Left kidney (tissue), 8 donors: ENCODE measurements around the gene CLGN. TPM values are rescaled to one million over a fixed set of nuclear protein-coding genes. Genes with fewer than 3 reads are reported as not detected.
"Not testable (repeated sequence)": the region's sequence is repeated elsewhere in the genome, so short reads cannot be mapped to it uniquely, and the experiment has no call there.

Experiments
- DNase-seq: peaks from one replicate; pipeline ENCODE4 v3.0.0-alpha.2; 2013
- long read RNA-seq, 8 donors: transcript quantifications; one replicate each; lab custom pipeline, GENCODE V29; 2026
- polyA plus RNA-seq: library from polyadenylated mRNA; unstranded; fragments of 120-200 nt; gene quantifications from one replicate; pipeline ENCODE4 v1.2.1, GENCODE V29; 2013; ENCODE audit not compliant: insufficient read length

CLGN gene, protein sequence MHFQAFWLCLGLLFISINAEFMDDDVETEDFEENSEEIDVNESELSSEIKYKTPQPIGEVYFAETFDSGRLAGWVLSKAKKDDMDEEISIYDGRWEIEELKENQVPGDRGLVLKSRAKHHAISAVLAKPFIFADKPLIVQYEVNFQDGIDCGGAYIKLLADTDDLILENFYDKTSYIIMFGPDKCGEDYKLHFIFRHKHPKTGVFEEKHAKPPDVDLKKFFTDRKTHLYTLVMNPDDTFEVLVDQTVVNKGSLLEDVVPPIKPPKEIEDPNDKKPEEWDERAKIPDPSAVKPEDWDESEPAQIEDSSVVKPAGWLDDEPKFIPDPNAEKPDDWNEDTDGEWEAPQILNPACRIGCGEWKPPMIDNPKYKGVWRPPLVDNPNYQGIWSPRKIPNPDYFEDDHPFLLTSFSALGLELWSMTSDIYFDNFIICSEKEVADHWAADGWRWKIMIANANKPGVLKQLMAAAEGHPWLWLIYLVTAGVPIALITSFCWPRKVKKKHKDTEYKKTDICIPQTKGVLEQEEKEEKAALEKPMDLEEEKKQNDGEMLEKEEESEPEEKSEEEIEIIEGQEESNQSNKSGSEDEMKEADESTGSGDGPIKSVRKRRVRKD
- polyA plus RNA-seq: 4.3 TPM
- long read RNA-seq, donor 1: 0 reads
- long read RNA-seq, donor 2: 0 reads
- long read RNA-seq, donor 3: 0 reads
- long read RNA-seq, donor 4: 0 reads
- long read RNA-seq, donor 5, partial matches to known transcripts: 0 of 2 reads
- long read RNA-seq, donor 5, other reads (novel, unspliced or antisense): 0 of 2 reads
- long read RNA-seq, donor 6, partial matches to known transcripts: 0 of 1 reads
- long read RNA-seq, donor 6, other reads (novel, unspliced or antisense): 0 of 1 reads
- long read RNA-seq, donor 7: 0 reads
- long read RNA-seq, donor 8, partial matches to known transcripts: 0 of 1 reads
- long read RNA-seq, donor 8, other reads (novel, unspliced or antisense): 0 of 1 reads

DNA sequence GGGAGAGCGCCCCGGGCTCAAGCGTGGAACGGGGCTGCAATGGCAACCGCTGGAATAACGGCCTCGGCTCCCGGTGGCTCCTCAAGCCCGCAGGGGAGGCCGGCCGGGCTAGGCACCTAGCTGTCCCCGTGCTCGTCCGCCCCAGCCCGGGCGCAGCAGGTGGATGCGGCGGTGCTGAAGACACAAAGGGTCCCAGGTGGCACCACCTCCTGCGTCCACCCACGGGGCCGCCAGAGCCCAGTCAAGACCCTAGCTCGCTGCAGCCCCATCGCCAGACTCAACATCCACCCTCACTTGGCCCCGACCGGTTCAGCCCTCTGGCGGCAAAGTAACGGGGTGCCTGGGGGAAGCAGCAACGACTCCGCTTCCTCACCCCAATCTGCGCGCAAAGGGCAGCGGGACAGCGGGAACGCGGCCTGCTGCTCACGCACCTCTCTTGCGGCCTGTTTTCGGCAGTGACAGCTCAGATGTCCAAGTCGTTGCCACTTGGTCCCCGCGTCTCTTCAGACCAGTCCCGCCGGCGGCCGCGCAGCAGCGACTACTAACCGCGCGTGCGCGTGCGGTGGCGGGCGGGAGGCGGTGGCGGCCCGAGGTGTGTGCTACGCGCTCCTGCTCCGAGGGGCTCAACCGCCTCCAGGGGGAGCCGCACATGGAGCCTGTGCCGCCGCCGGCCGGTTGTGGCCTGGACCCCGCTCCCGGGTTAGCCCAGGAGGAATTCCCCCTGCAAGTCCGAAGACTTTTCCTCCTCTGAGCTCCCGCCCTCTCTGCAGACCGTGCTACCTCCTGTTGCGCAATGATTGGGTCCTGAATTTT is at the start of gene CLGN:
Gene CLGN, minus strand, starts transcription at position 543 of the 813 bp plus-strand sequence. CDS start 14,570 bp downstream, outside the sequence.
- peak; percentile 80 for DNase-seq

- DNase-seq: no peak
Measured at GRCh38 chr4:140472156-140472555, 44.7 kb upstream of the CLGN start.

- peak; percentile 49 for DNase-seq
Measured at GRCh38 chr4:140469791-140470733, 42.6 kb upstream of the CLGN start.

GRCh38 chr4:140466146-140466545 is 38.7 kb upstream of the CLGN start:
- DNase-seq: no peak

- DNase-seq: no peak
Measured at GRCh38 chr4:140463614-140464013, 36.2 kb upstream of the CLGN start.

DNA sequence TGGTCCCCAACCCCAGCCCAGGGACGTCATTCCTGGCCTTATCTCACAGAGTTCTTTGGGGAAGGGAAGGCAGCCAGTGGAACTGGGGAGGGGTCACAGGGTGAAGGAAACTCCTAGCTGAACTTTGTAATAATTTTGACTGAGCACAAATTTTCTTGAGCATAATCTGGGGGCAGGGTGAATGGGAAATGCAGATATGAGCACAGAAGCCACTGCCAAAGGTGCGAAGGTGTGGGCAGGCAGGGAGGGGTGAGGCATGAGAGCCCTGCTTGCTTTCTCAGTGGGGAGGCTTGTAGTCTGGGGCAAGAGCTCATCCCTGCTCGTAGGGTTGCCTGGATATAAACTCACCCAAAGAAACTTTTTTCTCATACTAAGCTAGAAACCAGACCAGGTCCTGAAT is 35.7 kb upstream of the CLGN start:
- no peak for DNase-seq

DNA sequence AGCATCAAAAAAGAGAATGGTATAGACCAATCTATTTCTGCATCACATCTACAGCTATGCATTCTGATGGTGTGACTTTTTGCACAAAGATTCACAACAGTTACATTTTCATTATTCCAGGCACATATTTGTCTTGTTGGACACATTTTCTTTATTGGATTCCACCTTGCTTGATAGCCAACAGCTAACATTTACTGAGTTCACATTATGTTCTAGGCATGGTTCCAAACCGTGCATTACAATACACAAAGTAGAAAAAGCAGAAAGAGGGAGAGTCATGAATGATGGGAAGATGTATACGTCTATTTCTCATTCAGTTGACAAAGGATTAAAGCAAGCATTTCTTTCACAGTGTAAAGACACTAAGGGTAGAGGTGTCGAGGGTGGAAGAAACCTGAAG is 22.9 kb upstream of the CLGN start:
- DNase-seq: no peak

- DNase-seq: no peak
Measured at GRCh38 chr4:140448830-140449229, 21.4 kb upstream of the CLGN start.

- no peak for DNase-seq
Measured at GRCh38 chr4:140448162-140448561, 20.7 kb upstream of the CLGN start.

GRCh38 chr4:140444347-140444746 is 16.9 kb upstream of the CLGN start:
- not testable (repeated sequence) for DNase-seq

GRCh38 chr4:140439644-140440142 is 12.2 kb upstream of the CLGN start:
- DNase-seq: no peak

DNA sequence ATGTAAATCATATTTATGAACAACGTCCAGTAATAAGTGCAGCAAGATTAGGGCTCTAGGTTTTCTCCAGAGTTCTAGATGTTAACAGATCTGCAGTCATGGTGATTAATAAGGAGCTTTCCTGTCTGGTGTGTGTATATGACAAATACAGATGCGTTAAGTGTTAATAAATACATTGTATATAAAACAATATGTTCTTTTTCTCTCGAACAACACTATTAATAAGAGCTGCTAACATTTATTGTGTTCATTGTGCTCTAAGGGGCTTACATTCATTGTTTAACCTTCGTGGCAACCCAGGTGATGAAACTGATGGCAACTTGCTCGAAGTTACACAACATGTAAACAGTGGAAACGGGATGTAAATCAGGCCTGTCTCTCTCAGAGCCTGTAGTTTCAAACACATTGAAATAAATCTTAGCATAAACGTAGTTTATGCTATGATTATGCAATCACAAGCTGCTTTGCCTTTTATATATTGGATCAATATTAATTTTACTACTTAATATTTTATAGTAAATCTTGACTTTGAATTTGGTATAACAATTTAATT is 547 bp upstream of the CLGN start:
- DNase-seq: no peak

DNA sequence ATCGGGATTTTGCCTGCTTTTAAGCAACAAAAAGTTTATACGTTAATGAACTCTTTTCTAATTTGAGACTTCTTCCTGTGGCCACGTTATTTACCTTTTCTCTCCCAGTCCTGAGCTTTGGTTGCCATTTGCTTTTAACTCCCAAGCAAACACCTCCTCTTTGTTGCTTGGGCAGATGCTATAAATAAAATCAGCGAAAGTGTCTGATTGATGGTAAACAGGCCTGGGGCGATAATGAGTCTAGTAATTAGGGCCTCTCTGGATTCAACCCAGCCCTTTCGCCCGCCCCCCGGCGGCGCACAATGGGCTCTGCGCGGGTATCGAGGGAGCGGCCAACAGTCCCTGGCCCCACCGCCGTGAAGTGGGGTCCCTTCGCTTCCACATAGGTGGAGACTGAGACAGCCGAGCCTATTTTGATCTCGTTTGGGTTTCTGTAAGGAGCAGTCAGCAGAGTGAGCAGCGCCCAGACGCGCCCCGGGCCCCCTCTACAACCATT is 790 bp downstream of the CLGN start:
- peak; percentile 27 for DNase-seq

DNA sequence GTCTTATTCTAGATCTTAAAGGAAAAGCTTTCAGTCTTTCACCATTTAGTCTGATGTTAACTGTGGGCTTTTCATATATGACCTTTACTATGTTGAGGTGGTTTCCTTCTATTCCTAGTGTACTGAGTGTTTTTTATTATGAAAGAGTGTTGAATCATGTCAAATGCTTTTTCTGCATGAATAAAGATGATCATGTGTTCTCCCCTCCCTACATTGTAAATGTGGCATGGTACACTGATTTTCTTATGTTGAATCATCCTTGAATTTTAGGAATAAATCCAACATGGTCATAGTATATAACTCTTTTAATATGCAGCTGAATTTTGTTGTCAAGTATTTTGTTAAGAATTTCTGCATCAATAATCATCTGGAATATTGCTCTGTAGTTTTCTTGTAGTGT is 4.3 kb downstream of the CLGN start:
- DNase-seq: no peak

DNA sequence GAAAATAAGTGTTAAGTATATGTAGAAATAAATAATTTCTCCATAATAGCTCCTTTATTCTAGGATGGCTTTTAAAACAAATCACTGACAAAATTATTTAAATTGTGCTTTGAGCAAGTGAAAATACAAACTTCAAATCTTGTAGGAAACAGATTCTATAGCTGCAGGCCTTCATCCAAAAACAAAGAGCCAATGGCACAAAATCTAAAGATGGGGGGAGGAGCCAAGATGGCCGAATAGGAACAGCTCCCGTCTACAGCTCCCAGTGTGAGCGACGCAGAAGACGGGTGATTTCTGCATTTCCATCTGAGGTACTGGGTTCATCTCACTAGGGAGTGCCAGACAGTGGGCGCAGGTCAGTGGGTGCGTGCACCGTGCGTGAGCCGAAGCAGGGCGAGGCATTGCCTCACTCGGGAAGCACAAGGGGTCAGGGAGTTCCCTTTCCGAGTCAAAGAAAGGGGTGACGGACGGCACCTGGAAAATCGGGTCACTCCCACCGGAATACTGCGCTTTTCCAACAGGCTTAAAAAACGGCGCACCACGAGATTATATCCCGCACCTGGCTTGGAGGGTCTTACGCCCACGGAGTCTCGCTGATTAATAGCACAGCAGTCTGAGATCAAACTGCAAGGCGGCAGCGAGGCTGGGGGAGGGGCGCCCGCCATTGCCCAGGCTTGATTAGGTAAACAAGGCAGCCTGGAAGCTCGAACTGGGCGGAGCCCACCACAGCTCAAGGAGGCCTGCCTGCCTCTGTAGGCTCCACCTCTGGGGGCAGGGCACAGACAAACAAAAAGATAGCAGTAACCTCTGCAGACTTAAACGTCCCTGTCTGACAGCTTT is 14.1 kb downstream of the CLGN start:
- not testable (repeated sequence) for DNase-seq

- DNase-seq: no peak
Measured at GRCh38 chr4:140408974-140409373, 18.5 kb downstream of the CLGN start.

DNA sequence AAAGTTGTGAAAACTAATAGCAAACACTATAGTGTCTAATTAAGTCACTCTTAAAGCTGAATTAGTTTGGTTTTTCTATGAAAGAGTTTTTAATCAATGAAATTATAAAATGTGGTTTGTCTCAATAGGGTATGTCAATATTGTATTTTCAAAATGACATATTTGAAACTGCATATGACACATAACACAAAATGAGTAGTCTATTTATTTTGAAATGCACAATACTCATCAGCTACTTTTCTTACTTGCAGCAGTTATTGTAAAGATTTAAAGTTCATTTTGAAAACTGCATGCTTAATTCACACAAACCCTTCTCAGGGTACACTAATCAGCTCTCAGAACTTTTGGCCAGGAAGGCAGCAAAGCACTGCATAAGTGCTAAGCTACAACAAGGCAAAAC is 21.2 kb downstream of the CLGN start:
- no peak for DNase-seq

DNA sequence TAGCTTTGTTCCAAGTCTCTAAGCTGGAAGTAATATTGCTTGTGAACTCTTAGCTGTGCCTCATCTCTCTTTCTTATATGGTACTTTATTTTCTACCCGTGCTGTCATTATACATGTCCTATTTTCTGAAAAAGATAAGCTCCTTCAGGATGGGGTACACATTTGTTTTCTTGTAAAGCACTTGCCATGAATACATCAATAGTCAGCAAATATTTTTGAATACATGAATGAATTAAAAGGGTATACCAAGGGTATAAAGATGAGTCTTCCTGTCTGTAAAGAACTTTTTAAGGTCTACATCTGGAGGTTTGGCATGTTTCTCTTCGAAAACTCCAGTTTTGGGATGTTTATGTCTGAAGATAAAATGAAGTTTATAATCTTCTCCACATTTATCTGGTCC is 27.3 kb downstream of the CLGN start:
- DNase-seq: no peak

GRCh38 chr4:140395668-140396067 is 31.8 kb downstream of the CLGN start:
- no peak for DNase-seq
